H9 (cell line): ENCODE data around the gene NPAS3. TPM values are rescaled to one million over a fixed set of nuclear protein-coding genes. Genes with fewer than 3 reads are reported as not detected.

Experiments used
- DNase-seq: peaks from one replicate; pipeline ENCODE4 v3.0.0-alpha.2; 2017
- H2AFZ ChIP-seq: one replicate; pipeline ENCODE4 v1.6.1; 2013; ENCODE audit warnings: mild to moderate bottlenecking, low read length, control low read depth, moderate library complexity
- H2AK5ac ChIP-seq: 2 replicates; pipeline ENCODE4 v1.6.1; 2013; ENCODE audit warnings: low read length, control low read depth, mixed read lengths; ENCODE audit not compliant: insufficient read length
- H2BK120ac ChIP-seq: one replicate; pipeline ENCODE4 v1.6.1; 2013; ENCODE audit warnings: low read depth, mild to moderate bottlenecking, low read length, control low read depth, inconsistent platforms; ENCODE audit not compliant: poor library complexity, severe bottlenecking
- H2BK12ac ChIP-seq: 2 replicates; pipeline ENCODE4 v1.6.1; 2013; ENCODE audit warnings: low read length, control low read depth, mixed read lengths, low read depth; ENCODE audit not compliant: insufficient read length
- H2BK15ac ChIP-seq: 2 replicates; pipeline ENCODE4 v1.6.1; 2013; ENCODE audit warnings: low read depth, low read length, control low read depth
- H2BK20ac ChIP-seq: one replicate; pipeline ENCODE4 v1.6.1; 2013; ENCODE audit warnings: low read depth, mild to moderate bottlenecking, low read length, control low read depth, inconsistent platforms; ENCODE audit not compliant: poor library complexity, severe bottlenecking
- H2BK5ac ChIP-seq: 2 replicates; pipeline ENCODE4 v1.6.1; 2013; ENCODE audit warnings: low read length, control low read depth, mixed read lengths; ENCODE audit not compliant: insufficient read length
- H3K14ac ChIP-seq: 2 replicates; pipeline ENCODE4 v1.6.1; 2013; ENCODE audit warnings: low read length, control low read depth; ENCODE audit not compliant: insufficient read depth
- H3K18ac ChIP-seq: 2 replicates; pipeline ENCODE4 v1.6.1; 2013; ENCODE audit warnings: low read depth, mild to moderate bottlenecking, mixed read lengths, low read length, control low read depth; ENCODE audit not compliant: insufficient read length
- H3K23ac ChIP-seq: 2 replicates; pipeline ENCODE4 v1.6.1; 2013; ENCODE audit warnings: low read length, control low read depth, mixed read lengths, low read depth; ENCODE audit not compliant: insufficient read length
- H3K23me2 ChIP-seq: 2 replicates; pipeline ENCODE4 v1.6.1; 2013; ENCODE audit warnings: low read depth, mild to moderate bottlenecking, mixed read lengths, low read length, control low read depth; ENCODE audit not compliant: insufficient read length, poor library complexity, severe bottlenecking
- H3K27ac ChIP-seq: 2 replicates; pipeline ENCODE4 v1.5.1; 2013; ENCODE audit warnings: low read length, control low read depth, mixed read lengths, low read depth; ENCODE audit not compliant: insufficient read length
- H3K27me3 ChIP-seq: 2 replicates; pipeline ENCODE4 v1.6.1; 2013; ENCODE audit warnings: low read length, control low read depth, inconsistent platforms; ENCODE audit not compliant: insufficient read depth
- H3K4ac ChIP-seq: 2 replicates; pipeline ENCODE4 v1.6.1; 2013; ENCODE audit warnings: low read depth, mild to moderate bottlenecking, control low read depth, inconsistent platforms, low read length, moderate library complexity
- H3K4me1 ChIP-seq: 2 replicates; pipeline ENCODE4 v1.6.1; 2013; ENCODE audit warnings: low read length, control low read depth, inconsistent platforms; ENCODE audit not compliant: insufficient read depth
- H3K4me2 ChIP-seq: 2 replicates; pipeline ENCODE4 v1.6.1; 2013; ENCODE audit warnings: low read length, control low read depth, mixed read lengths; ENCODE audit not compliant: insufficient read length, insufficient read depth
- H3K56ac ChIP-seq: 2 replicates; pipeline ENCODE4 v1.6.1; 2013; ENCODE audit warnings: low read depth, mild to moderate bottlenecking, mixed read lengths, low read length, control low read depth; ENCODE audit not compliant: insufficient read length
- H3K79me1 ChIP-seq: 2 replicates; pipeline ENCODE4 v1.6.1; 2013; ENCODE audit warnings: low read depth, mild to moderate bottlenecking, moderate library complexity, low read length, control low read depth, inconsistent platforms; ENCODE audit not compliant: insufficient read depth, poor library complexity, severe bottlenecking
- H3K79me2 ChIP-seq: 2 replicates; pipeline ENCODE4 v1.6.1; 2013; ENCODE audit warnings: low read length, control low read depth, inconsistent platforms; ENCODE audit not compliant: insufficient read depth
- H3K9ac ChIP-seq: 2 replicates; pipeline ENCODE4 v1.6.1; 2013; ENCODE audit warnings: low read length, control low read depth, mixed read lengths; ENCODE audit not compliant: insufficient read length; ENCODE audit errors: extremely low read depth
- H3K9me3 ChIP-seq: one replicate; pipeline ENCODE4 v1.6.1; 2013; ENCODE audit warnings: low read depth, low read length, inconsistent platforms; ENCODE audit not compliant: control insufficient read depth
- H3T11ph ChIP-seq: one replicate; pipeline ENCODE4 v1.6.1; 2013; ENCODE audit warnings: mild to moderate bottlenecking, low read length, control low read depth, inconsistent platforms
- H4K20me1 ChIP-seq: one replicate; pipeline ENCODE4 v1.6.1; 2013; ENCODE audit not compliant: control insufficient read depth, insufficient read length, insufficient read depth
- H4K5ac ChIP-seq: 2 replicates; pipeline ENCODE4 v1.6.1; 2013; ENCODE audit warnings: low read depth, mild to moderate bottlenecking, mixed read lengths, low read length, control low read depth; ENCODE audit not compliant: insufficient read length
- H4K8ac ChIP-seq: replicated peaks from 2 replicates; pipeline ENCODE4 v1.6.1; 2013; ENCODE audit warnings: low read length, control low read depth, mixed read lengths, low read depth; ENCODE audit not compliant: insufficient read length
- H4K91ac ChIP-seq: 2 replicates; pipeline ENCODE4 v1.6.1; 2013; ENCODE audit warnings: low read depth, mild to moderate bottlenecking, moderate library complexity, mixed read lengths, low read length, control low read depth; ENCODE audit not compliant: insufficient read length
- H3K27ac Mint-ChIP-seq, 3 experiments: 2 replicates in 2 of 3; 3 replicates in 1 of 3; pipeline ENCODE4 v1.8.0; 2020 to 2021; ENCODE audit warnings: mixed read lengths in 3 of 3, mild to moderate bottlenecking in 1 of 3, moderate library complexity in 1 of 3
- H3K27me3 Mint-ChIP-seq: 2 replicates; pipeline ENCODE4 v1.8.0; 2021; ENCODE audit warnings: low read depth, mild to moderate bottlenecking, moderate library complexity, mixed read lengths
- H3K36me3 Mint-ChIP-seq, 3 experiments: 2 replicates in 2 of 3; 3 replicates in 1 of 3; pipeline ENCODE4 v1.8.0; 2020 to 2021; ENCODE audit warnings: low read depth in 3 of 3, mixed read lengths in 3 of 3; ENCODE audit not compliant: insufficient read depth in 1 of 3
- H3K4me1 Mint-ChIP-seq, 2 experiments: 2 replicates each; pipeline ENCODE4 v1.8.0; 2020; ENCODE audit warnings: mixed read lengths in 2 of 2
- H3K4me3 Mint-ChIP-seq, 2 experiments: 2 replicates in 1 of 2; 3 replicates in 1 of 2; pipeline ENCODE4 v1.8.0; 2020 to 2021; ENCODE audit warnings: mild to moderate bottlenecking in 2 of 2, mixed read lengths in 2 of 2, moderate library complexity in 1 of 2
- H3K9me3 Mint-ChIP-seq, 2 experiments: 2 replicates in 1 of 2; 3 replicates in 1 of 2; pipeline ENCODE4 v1.8.0; 2020; ENCODE audit warnings: mild to moderate bottlenecking in 2 of 2, mixed read lengths in 2 of 2, moderate library complexity in 1 of 2
- WGBS: extraction: QIAGEN DNeasy Blood & Tissue Kit; methylation state at CpG from one replicate; pipeline ENCODE4 v1.1.7; 2013; ENCODE audit warnings: missing lambda C conversion rate, low lambda C conversion rate, mixed read lengths; ENCODE audit not compliant: insufficient read length; ENCODE audit errors: extremely low coverage; 5-methylcytosine and 5-hydroxymethylcytosine counted together
- total RNA-seq: library from RNA; stranded (reverse); gene quantifications from 2 replicates; pipeline ENCODE4 v1.2.1, GENCODE V29; 2021
- TF ChIP-seq, protein P1 (sequence below): fragments of 200-600 bp; sonication (generic); conservative IDR thresholded peaks from 3 replicates; pipeline ENCODE4 v1.8.0; 2021; ENCODE audit warnings: antibody characterized with exemption, mild to moderate bottlenecking

The NPAS3 gene
- total RNA-seq, 1 experiment from 2014 or later = 0.17 TPM

DNA sequence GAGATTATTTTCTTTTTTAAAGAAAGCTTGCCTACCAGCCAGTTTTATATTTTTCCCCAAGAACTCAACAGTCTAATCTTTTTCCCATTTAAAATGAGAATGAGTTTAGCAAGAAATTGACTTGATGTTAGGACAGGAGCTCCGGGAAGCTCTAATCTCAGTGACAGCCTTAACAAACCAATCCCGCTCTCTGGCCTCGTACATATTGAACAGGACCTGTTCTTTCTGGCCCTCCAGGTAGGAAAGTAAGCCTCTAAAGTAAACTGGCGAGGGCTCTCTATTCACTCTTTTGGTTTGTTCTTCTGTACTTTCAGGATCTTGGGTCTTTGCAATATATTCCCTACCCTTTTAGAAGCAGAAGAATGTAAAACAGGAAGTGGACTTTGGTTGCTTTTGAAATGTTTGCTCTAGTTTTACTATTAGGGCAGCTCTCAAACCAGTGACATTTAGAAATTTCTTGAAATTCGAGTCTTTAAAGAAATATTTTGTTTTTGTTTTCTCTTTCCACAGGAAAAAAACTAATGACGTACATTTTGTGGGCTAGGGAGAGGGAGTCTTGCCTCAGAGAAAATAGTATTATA lies 17.9 kb upstream of the NPAS3 start:
- Histone ChIP-seq H2BK20ac (no peak overlapping the region), H3K27ac (no peak overlapping the region), H4K5ac (no peak overlapping the region), H2BK12ac (no peak overlapping the region), H3K56ac (no peak overlapping the region), H2BK120ac (no peak overlapping the region), H3K9ac (no peak overlapping the region), H2BK15ac (no peak overlapping the region), H3K9me3 (no peaks in the 10 kb centered on the region), H3K4me2 (no peak overlapping the region), H4K91ac (no peak overlapping the region), H2BK5ac (no peak overlapping the region), H3T11ph (no peak overlapping the region), H2AK5ac (no peak overlapping the region), H3K79me2 (no peaks in the 10 kb centered on the region), H3K4me1 (no peaks in the 10 kb centered on the region), H4K8ac (no peak overlapping the region), H3K14ac (no peak overlapping the region), H3K23me2 (no peaks in the 10 kb centered on the region), H3K27me3 (no peaks in the 10 kb centered on the region), H3K4ac (no peak overlapping the region), H3K79me1 (no peaks in the 10 kb centered on the region), H2AFZ (no peak overlapping the region), H3K18ac (no peak overlapping the region), H3K23ac (no peak overlapping the region), H4K20me1 (no peaks in the 10 kb centered on the region)
- Mint-ChIP-seq H3K27ac (no peak overlapping the region), H3K9me3 (peaks cover 0 to 8% of the 10 kb centered on the region in 2 experiments; a peak in 2 of 5 replicates), H3K4me3 (no peak overlapping the region), H3K4me1 (no peaks in the 10 kb centered on the region), H3K36me3 (peaks cover 0 to 3% (median 0%) of the 10 kb centered on the region in 3 experiments; a peak in 2 of 7 replicates), H3K27me3 (no peaks in the 10 kb centered on the region)
- DNase-seq = no peak
- WGBS = no CpG with 5 or more reads among the region's 6 CpGs
- TF ChIP-seq, protein P1, sequence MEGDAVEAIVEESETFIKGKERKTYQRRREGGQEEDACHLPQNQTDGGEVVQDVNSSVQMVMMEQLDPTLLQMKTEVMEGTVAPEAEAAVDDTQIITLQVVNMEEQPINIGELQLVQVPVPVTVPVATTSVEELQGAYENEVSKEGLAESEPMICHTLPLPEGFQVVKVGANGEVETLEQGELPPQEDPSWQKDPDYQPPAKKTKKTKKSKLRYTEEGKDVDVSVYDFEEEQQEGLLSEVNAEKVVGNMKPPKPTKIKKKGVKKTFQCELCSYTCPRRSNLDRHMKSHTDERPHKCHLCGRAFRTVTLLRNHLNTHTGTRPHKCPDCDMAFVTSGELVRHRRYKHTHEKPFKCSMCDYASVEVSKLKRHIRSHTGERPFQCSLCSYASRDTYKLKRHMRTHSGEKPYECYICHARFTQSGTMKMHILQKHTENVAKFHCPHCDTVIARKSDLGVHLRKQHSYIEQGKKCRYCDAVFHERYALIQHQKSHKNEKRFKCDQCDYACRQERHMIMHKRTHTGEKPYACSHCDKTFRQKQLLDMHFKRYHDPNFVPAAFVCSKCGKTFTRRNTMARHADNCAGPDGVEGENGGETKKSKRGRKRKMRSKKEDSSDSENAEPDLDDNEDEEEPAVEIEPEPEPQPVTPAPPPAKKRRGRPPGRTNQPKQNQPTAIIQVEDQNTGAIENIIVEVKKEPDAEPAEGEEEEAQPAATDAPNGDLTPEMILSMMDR = no peak
